K562 (cell line): ENCODE measurements around the gene CST7. TPM values are rescaled to one million over a fixed set of nuclear protein-coding genes. Genes with fewer than 3 reads are reported as not detected.

Experiments used
- FOXA1 ChIP-seq: fragments of 450-650 bp; IDR thresholded peaks from 2 replicates; pipeline ENCODE4 v1.6.1; 2016; ENCODE audit warnings: mild to moderate bottlenecking, borderline replicate concordance
- HDGF ChIP-seq: fragments of 450-650 bp; IDR thresholded peaks from 2 replicates; pipeline ENCODE4 v1.6.1; 2016
- HOMEZ ChIP-seq: fragments of 250-450 bp; sonication (Bioruptor Pico); IDR thresholded peaks from 2 replicates; pipeline ENCODE4 v1.4.0; 2020; ENCODE audit warnings: mild to moderate bottlenecking, moderate library complexity
- ILF3 ChIP-seq: fragments of 450-650 bp; IDR thresholded peaks from 2 replicates; pipeline ENCODE4 v1.6.1; 2018; ENCODE audit warnings: antibody characterized with exemption, mild to moderate bottlenecking, moderate library complexity, borderline replicate concordance
- KHSRP ChIP-seq: fragments of 450-650 bp; IDR thresholded peaks from 2 replicates; pipeline ENCODE4 v1.6.1; 2017
- MAFG ChIP-seq: fragments of 450-650 bp; conservative IDR thresholded peaks from 2 replicates; pipeline ENCODE4 v1.6.1; 2016; ENCODE audit warnings: missing genetic modification characterization, missing compliant biosample characterization
- NCOA1 ChIP-seq: fragments of 450-650 bp; IDR thresholded peaks from 2 replicates; pipeline ENCODE4 v1.6.1; 2016; ENCODE audit warnings: low read depth
- RBM25 ChIP-seq: fragments of 200-400 bp; formaldehyde crosslinking; IDR thresholded peaks from 2 replicates; pipeline ENCODE4 v1.6.1; 2018; ENCODE audit warnings: low read length, low read depth, moderate library complexity; ENCODE audit not compliant: severe bottlenecking
- SMC3 ChIP-seq: conservative IDR thresholded peaks from 2 replicates; pipeline ENCODE4 v1.6.1; 2011; ENCODE audit warnings: low read depth, low read length, improper control_type of control experiment; ENCODE audit not compliant: insufficient read depth
- TARDBP ChIP-seq: fragments of 450-650 bp; IDR thresholded peaks from 2 replicates; pipeline ENCODE4 v1.6.1; 2016
- ZBTB7A ChIP-seq: IDR thresholded peaks from 2 replicates; pipeline ENCODE4 v1.6.1; 2011; ENCODE audit warnings: low read depth, mild to moderate bottlenecking, low read length, moderate library complexity, borderline replicate concordance; ENCODE audit not compliant: control insufficient read depth
- ZC3H4 ChIP-seq: sonication (generic); formaldehyde crosslinking; IDR thresholded peaks from 2 replicates; pipeline ENCODE4 v1.9.0; 2021; ENCODE audit warnings: missing genetic modification reagents, borderline replicate concordance
- ZNF431 ChIP-seq: sonication (generic); formaldehyde crosslinking; IDR thresholded peaks from 2 replicates; pipeline ENCODE4 v1.8.0; 2022; ENCODE audit warnings: mild to moderate bottlenecking, missing genetic modification reagents
- polyA plus RNA-seq, 8 experiments: library from polyadenylated mRNA; depleted of rRNA in 4 of 8; stranded (reverse) in 5 of 8; unstranded in 3 of 8; fragments of >200 nt; fragmentation: Nextera tagmentation in 2 of 8; fragmentation: Illumina TruSeq in 1 of 8; extraction: Ambion mirVana in 2 of 8; extraction: Trizol in 1 of 8; gene quantifications; 2 replicates each; pipeline versions ENCODE4 v1.2.1 to v1.2.3, GENCODE V29; 2011 to 2014; ENCODE audit warnings: inconsistent platforms in 1 of 8, missing spikeins in 1 of 8
- total RNA-seq, 7 experiments: library from RNA; depleted of rRNA in 6 of 7; stranded (reverse); fragments of >200 nt in 6 of 7; fragmentation: Illumina TruSeq in 2 of 7; extraction: Trizol in 2 of 7; gene quantifications; 2 replicates each; pipeline versions ENCODE4 v1.2.1 to v1.2.3, GENCODE V29; 2011 to 2021; ENCODE audit warnings: low replicate concordance in 1 of 7
- TF ChIP-seq, protein P1 (sequence below): fragments of 250-450 bp; sonication (Bioruptor Pico); IDR thresholded peaks from 2 replicates; pipeline ENCODE4 v1.8.0; 2021; ENCODE audit warnings: borderline replicate concordance, mild to moderate bottlenecking, moderate library complexity; ENCODE audit not compliant: poor library complexity, severe bottlenecking
- TF ChIP-seq, protein P2 (sequence below): sonication (generic); formaldehyde crosslinking; IDR thresholded peaks from 2 replicates; pipeline ENCODE4 v1.4.0; 2020; ENCODE audit warnings: mild to moderate bottlenecking, missing genetic modification reagents
- TF ChIP-seq, protein P3 (sequence below): fragments of 450-650 bp; IDR thresholded peaks from one replicate; pipeline ENCODE4 v1.6.1; 2018; ENCODE audit warnings: mild to moderate bottlenecking, moderate library complexity; ENCODE audit not compliant: partially characterized antibody
- TF ChIP-seq, protein P4 (sequence below), 3 experiments: fragments of 200-800 bp in 1 of 3; fragments of 250-450 bp in 1 of 3; fragments of 450-650 bp in 1 of 3; sonication (Bioruptor Pico) in 1 of 3; sonication (Bioruptor generic) in 1 of 3; formaldehyde crosslinking in 1 of 3; IDR thresholded peaks; 2 replicates each; pipeline versions ENCODE4 v1.6.1 to v1.8.0; 2016 to 2022; ENCODE audit warnings: mild to moderate bottlenecking in 2 of 3, missing genetic modification characterization in 2 of 3, missing compliant biosample characterization in 1 of 3, moderate library complexity in 1 of 3

CST7 gene
- total and polyA plus RNA-seq, 9 of the 15 experiments (the other 6 are each of a cell fraction or from before 2014, with no cell fraction given), result not detected

- TF ChIP-seq RBM25 (no peak), ZNF431 (CRISPR knock-in tag) (no peak), MAFG (tag) (no peak), ILF3 (no peak), FOXA1 (no peak), SMC3 (no peak), ZC3H4 (CRISPR knock-in tag) (no peak), KHSRP (no peak), HOMEZ (CRISPR knock-in tag) (no peak), NCOA1 (0 out of 2 replicates have a peak, but pooled peaks have one; percentile 39), ZBTB7A (no peak), TARDBP (no peak), HDGF (no peak)
- TF ChIP-seq, protein P1, sequence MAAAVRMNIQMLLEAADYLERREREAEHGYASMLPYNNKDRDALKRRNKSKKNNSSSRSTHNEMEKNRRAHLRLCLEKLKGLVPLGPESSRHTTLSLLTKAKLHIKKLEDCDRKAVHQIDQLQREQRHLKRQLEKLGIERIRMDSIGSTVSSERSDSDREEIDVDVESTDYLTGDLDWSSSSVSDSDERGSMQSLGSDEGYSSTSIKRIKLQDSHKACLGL (CRISPR knock-in tag), result no peak
- TF ChIP-seq, protein P2, sequence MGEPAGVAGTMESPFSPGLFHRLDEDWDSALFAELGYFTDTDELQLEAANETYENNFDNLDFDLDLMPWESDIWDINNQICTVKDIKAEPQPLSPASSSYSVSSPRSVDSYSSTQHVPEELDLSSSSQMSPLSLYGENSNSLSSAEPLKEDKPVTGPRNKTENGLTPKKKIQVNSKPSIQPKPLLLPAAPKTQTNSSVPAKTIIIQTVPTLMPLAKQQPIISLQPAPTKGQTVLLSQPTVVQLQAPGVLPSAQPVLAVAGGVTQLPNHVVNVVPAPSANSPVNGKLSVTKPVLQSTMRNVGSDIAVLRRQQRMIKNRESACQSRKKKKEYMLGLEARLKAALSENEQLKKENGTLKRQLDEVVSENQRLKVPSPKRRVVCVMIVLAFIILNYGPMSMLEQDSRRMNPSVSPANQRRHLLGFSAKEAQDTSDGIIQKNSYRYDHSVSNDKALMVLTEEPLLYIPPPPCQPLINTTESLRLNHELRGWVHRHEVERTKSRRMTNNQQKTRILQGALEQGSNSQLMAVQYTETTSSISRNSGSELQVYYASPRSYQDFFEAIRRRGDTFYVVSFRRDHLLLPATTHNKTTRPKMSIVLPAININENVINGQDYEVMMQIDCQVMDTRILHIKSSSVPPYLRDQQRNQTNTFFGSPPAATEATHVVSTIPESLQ, result peak; percentile 84; the same call in 1 of the 2 replicates
- TF ChIP-seq, protein P3, sequence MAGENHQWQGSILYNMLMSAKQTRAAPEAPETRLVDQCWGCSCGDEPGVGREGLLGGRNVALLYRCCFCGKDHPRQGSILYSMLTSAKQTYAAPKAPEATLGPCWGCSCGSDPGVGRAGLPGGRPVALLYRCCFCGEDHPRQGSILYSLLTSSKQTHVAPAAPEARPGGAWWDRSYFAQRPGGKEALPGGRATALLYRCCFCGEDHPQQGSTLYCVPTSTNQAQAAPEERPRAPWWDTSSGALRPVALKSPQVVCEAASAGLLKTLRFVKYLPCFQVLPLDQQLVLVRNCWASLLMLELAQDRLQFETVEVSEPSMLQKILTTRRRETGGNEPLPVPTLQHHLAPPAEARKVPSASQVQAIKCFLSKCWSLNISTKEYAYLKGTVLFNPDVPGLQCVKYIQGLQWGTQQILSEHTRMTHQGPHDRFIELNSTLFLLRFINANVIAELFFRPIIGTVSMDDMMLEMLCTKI, result no peak
- TF ChIP-seq, protein P4, sequence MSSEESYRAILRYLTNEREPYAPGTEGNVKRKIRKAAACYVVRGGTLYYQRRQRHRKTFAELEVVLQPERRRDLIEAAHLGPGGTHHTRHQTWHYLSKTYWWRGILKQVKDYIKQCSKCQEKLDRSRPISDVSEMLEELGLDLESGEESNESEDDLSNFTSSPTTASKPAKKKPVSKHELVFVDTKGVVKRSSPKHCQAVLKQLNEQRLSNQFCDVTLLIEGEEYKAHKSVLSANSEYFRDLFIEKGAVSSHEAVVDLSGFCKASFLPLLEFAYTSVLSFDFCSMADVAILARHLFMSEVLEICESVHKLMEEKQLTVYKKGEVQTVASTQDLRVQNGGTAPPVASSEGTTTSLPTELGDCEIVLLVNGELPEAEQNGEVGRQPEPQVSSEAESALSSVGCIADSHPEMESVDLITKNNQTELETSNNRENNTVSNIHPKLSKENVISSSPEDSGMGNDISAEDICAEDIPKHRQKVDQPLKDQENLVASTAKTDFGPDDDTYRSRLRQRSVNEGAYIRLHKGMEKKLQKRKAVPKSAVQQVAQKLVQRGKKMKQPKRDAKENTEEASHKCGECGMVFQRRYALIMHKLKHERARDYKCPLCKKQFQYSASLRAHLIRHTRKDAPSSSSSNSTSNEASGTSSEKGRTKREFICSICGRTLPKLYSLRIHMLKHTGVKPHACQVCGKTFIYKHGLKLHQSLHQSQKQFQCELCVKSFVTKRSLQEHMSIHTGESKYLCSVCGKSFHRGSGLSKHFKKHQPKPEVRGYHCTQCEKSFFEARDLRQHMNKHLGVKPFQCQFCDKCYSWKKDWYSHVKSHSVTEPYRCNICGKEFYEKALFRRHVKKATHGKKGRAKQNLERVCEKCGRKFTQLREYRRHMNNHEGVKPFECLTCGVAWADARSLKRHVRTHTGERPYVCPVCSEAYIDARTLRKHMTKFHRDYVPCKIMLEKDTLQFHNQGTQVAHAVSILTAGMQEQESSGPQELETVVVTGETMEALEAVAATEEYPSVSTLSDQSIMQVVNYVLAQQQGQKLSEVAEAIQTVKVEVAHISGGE (CRISPR knock-in tag; IDR thresholded peaks at IDR 0.05), result peak; percentile 74 to 95 (median 86); a peak in 4 of 6 replicates
These were observed 43.6 kb downstream of the CST7 start, which contains the start of gene APMAP (continued) for GRCh38 chr20:24992487-24993205.
